ENCODE data around the gene GPR22. TPM values are rescaled to one million over a fixed set of nuclear protein-coding genes. Genes with fewer than 3 reads are reported as not detected.

GPR22 gene
- not detected for total RNA-seq
- 0.03 TPM for polyA plus RNA-seq (2013, experiment 1 of 2)
- 0.31 TPM for polyA plus RNA-seq (2013, experiment 2 of 2)
- total RNA-seq = 0 to 0.10 (median 0) reads per million in 172 experiments

- Histone ChIP-seq H3K36me3 (ENCODE audit: insufficient read depth, low read length) (no peaks in the 10 kb centered on the region), H3K4me3 (ENCODE audit: low read length) (no peak within 1 kb of the TSS), H3K27me3 (ENCODE audit: control insufficient read depth in 1 of 2, insufficient read depth in 2 of 2, low read length in 2 of 2) (no peaks in the 10 kb centered on the region), H3K9me3 (ENCODE audit: control insufficient read depth in 1 of 2, insufficient read depth in 1 of 2, low read length in 2 of 2) (no peaks in the 10 kb centered on the region), H3K4me1 (ENCODE audit: insufficient read depth, low read length) (no peaks in the 10 kb centered on the region), H3K27ac (ENCODE audit: low read depth in 1 of 2, low read length in 2 of 2) (no peak within 1 kb of the TSS)
- Mint-ChIP-seq H3K36me3 (ENCODE audit: low read depth) (peaks cover 6% of the 10 kb centered on the region), H3K27ac (no peak within 1 kb of the TSS), H3K27me3 (no peaks in the 10 kb centered on the region), H3K4me1 (ENCODE audit: low read depth) (no peaks in the 10 kb centered on the region), H3K4me3 (no peak within 1 kb of the TSS), H3K9me3 (no peaks in the 10 kb centered on the region)
- ATAC-seq (ENCODE audit: poor library complexity) (no peak), DNase-seq (no peak)
- TF ChIP-seq CTCF (IDR thresholded peaks at IDR 0.05) = no peak
- ChIA-PET POLR2A (no interaction called here), CTCF (no interaction called here)
- intact Hi-C loops (cut with DNase I, micrococcal nuclease) = loop anchor here in 1 of 2 experiments (10.0 kb wide), 1 partner anchor 675 kb away; no protein-coding TSS in a partner anchor
These were observed at the start of gene GPR22 for GRCh38 chr7:107469929-107470328. Gene GPR22, plus strand, starts transcription at chr7:107470057. Its CDS starts 4,004 bp downstream, at chr7:107474061.

GRCh38 chr7:107427462-107427861, 42.4 kb upstream of the GPR22 start:
- TF ChIP-seq CTCF (IDR thresholded peaks at IDR 0.05) = no peak
- Histone ChIP-seq H3K27me3 (ENCODE audit: control insufficient read depth in 1 of 2, insufficient read depth in 2 of 2, low read length in 2 of 2) (no peaks in the 10 kb centered on the region), H3K27ac (ENCODE audit: low read depth in 1 of 2, low read length in 2 of 2) (no peak overlapping the region), H3K9me3 (ENCODE audit: control insufficient read depth in 1 of 2, insufficient read depth in 1 of 2, low read length in 2 of 2) (no peaks in the 10 kb centered on the region), H3K4me3 (ENCODE audit: low read length) (no peak overlapping the region), H3K36me3 (ENCODE audit: insufficient read depth, low read length) (peaks cover 8% of the 10 kb centered on the region), H3K4me1 (ENCODE audit: insufficient read depth, low read length) (no peaks in the 10 kb centered on the region)
- Mint-ChIP-seq H3K4me1 (ENCODE audit: low read depth) (peaks cover 5% of the 10 kb centered on the region), H3K27me3 (no peaks in the 10 kb centered on the region), H3K36me3 (ENCODE audit: low read depth) (peaks cover 61% of the 10 kb centered on the region), H3K4me3 (no peak overlapping the region), H3K27ac (no peak overlapping the region), H3K9me3 (no peaks in the 10 kb centered on the region)
- no peak for ATAC-seq (ENCODE audit: poor library complexity)
- ChIA-PET CTCF (no interaction called here), POLR2A (no interaction called here)
- intact Hi-C loops (cut with DNase I, micrococcal nuclease) = no loop called here
- no peak for DNase-seq

- H3K36me3 ChIP-seq (ENCODE audit: insufficient read depth, low read length) = peaks cover 8% of the 10 kb centered on the region
- Mint-ChIP-seq H3K9me3 (no peaks in the 10 kb centered on the region), H3K27me3 (no peaks in the 10 kb centered on the region), H3K36me3 (ENCODE audit: low read depth) (peaks cover 62% of the 10 kb centered on the region), H3K4me1 (ENCODE audit: low read depth) (peaks cover 5% of the 10 kb centered on the region), H3K27ac (no peak overlapping the region), H3K4me3 (no peak overlapping the region)
- intact Hi-C loops (cut with DNase I, micrococcal nuclease) = no loop called here
- no peak for DNase-seq
- no peaks in the 10 kb centered on the region for H3K27me3 ChIP-seq (ENCODE audit: control insufficient read depth in 1 of 2, insufficient read depth in 2 of 2, low read length in 2 of 2)
- ATAC-seq (ENCODE audit: poor library complexity) = no peak
- ChIA-PET CTCF (no interaction called here), POLR2A (interaction anchor here (0.6 kb wide), 1 partner anchor 666 kb away, joined by 3 read pairs; no protein-coding TSS in a partner anchor)
- H3K27ac ChIP-seq (ENCODE audit: low read depth in 1 of 2, low read length in 2 of 2) = no peak overlapping the region
- no peak overlapping the region for H3K4me3 ChIP-seq (ENCODE audit: low read length)
- no peaks in the 10 kb centered on the region for H3K9me3 ChIP-seq (ENCODE audit: control insufficient read depth in 1 of 2, insufficient read depth in 1 of 2, low read length in 2 of 2)
- no peak for TF ChIP-seq CTCF (IDR thresholded peaks at IDR 0.05)
- no peaks in the 10 kb centered on the region for H3K4me1 ChIP-seq (ENCODE audit: insufficient read depth, low read length)
These were observed 41.2 kb upstream of the GPR22 start for GRCh38 chr7:107428642-107429041.
